Osteoblast (primary cell): ENCODE data around the gene S100A7. TPM values are rescaled to one million over a fixed set of nuclear protein-coding genes. Genes with fewer than 3 reads are reported as not detected.

ENCODE experiments used
- DNase-seq: peaks from one replicate; pipeline ENCODE4 v3.0.0; 2011; ENCODE audit warnings: low spot score, mixed read lengths; ENCODE audit not compliant: insufficient read length; ENCODE audit errors: missing footprints
- H2AFZ ChIP-seq: 2 replicates; pipeline ENCODE4 v1.6.0; 2011; ENCODE audit warnings: mild to moderate bottlenecking, low read length
- H3K27ac ChIP-seq: 2 replicates; pipeline ENCODE4 v1.5.1; 2011; ENCODE audit warnings: mild to moderate bottlenecking, low read depth, low read length, moderate library complexity
- H3K27me3 ChIP-seq: 2 replicates; pipeline ENCODE4 v1.6.0; 2012; ENCODE audit warnings: mild to moderate bottlenecking, control low read depth, inconsistent platforms, low read length, moderate library complexity; ENCODE audit not compliant: insufficient read depth
- H3K36me3 ChIP-seq: 2 replicates; pipeline ENCODE4 v1.5.1; 2011; ENCODE audit warnings: mild to moderate bottlenecking, low read length, control low read depth, moderate library complexity; ENCODE audit not compliant: insufficient read depth
- H3K4me1 ChIP-seq: 2 replicates; pipeline ENCODE4 v1.5.1; 2011; ENCODE audit warnings: mild to moderate bottlenecking, low read length, control low read depth, moderate library complexity; ENCODE audit not compliant: insufficient read depth
- H3K4me2 ChIP-seq: 2 replicates; pipeline ENCODE4 v1.6.0; 2011; ENCODE audit warnings: mild to moderate bottlenecking, low read length; ENCODE audit not compliant: insufficient read depth
- H3K4me3 ChIP-seq: fragments of 200-600 bp; sonication (generic); 3 replicates; pipeline ENCODE4 v1.5.1; 2012; ENCODE audit warnings: mild to moderate bottlenecking, low read length, inconsistent platforms; ENCODE audit not compliant: insufficient read depth
- H3K79me2 ChIP-seq: 2 replicates; pipeline ENCODE4 v1.6.0; 2012; ENCODE audit warnings: mild to moderate bottlenecking, low read length, control low read depth, inconsistent platforms; ENCODE audit not compliant: insufficient read depth
- H3K9me3 ChIP-seq: 2 replicates; pipeline ENCODE4 v1.5.1; 2011; ENCODE audit warnings: low read depth, low read length, control low read depth
- H4K20me1 ChIP-seq: 2 replicates; pipeline ENCODE4 v1.6.0; 2012; ENCODE audit warnings: mild to moderate bottlenecking, low read length, control low read depth; ENCODE audit not compliant: insufficient read depth
- CTCF ChIP-seq: IDR thresholded peaks from 2 replicates; pipeline ENCODE4 v1.5.1; 2011; ENCODE audit warnings: mild to moderate bottlenecking, low read depth, low read length, moderate library complexity; ENCODE audit errors: extremely low read depth
- total RNA-seq: library from RNA; depleted of rRNA; stranded (reverse); fragments of >200 nt; gene quantifications from 2 replicates; pipeline ENCODE4 v1.2.3, GENCODE V29; 2012

Gene S100A7
- total RNA-seq, 1 donor: not detected

GRCh38 chr1:153483776-153484175 is 23.3 kb upstream of the S100A7 start:
- peaks cover 46% of the 10 kb centered on the region for H3K27me3 ChIP-seq
- DNase-seq: no peak
- H2AFZ ChIP-seq: no peak overlapping the region
- no peaks in the 10 kb centered on the region for H3K79me2 ChIP-seq
- no peaks in the 10 kb centered on the region for H3K36me3 ChIP-seq
- H3K4me2 ChIP-seq: no peak overlapping the region
- no peaks in the 10 kb centered on the region for H4K20me1 ChIP-seq
- no peak overlapping the region for H3K4me3 ChIP-seq
- no peaks in the 10 kb centered on the region for H3K9me3 ChIP-seq
- TF ChIP-seq CTCF: no peak
- H3K4me1 ChIP-seq: peaks cover 4% of the 10 kb centered on the region
- H3K27ac ChIP-seq: no peak overlapping the region

GRCh38 chr1:153481124-153481523 is 20.7 kb upstream of the S100A7 start:
- peaks cover 48% of the 10 kb centered on the region for H3K27me3 ChIP-seq
- no peak for DNase-seq

GRCh38 chr1:153478692-153479618 is 18.5 kb upstream of the S100A7 start:
- TF ChIP-seq CTCF: no peak
- Histone ChIP-seq H4K20me1 (no peaks in the 10 kb centered on the region), H3K27me3 (peaks cover 36% of the 10 kb centered on the region), H3K79me2 (no peaks in the 10 kb centered on the region), H3K27ac (no peak overlapping the region), H3K4me3 (no peak overlapping the region), H2AFZ (no peak overlapping the region), H3K9me3 (no peaks in the 10 kb centered on the region), H3K36me3 (no peaks in the 10 kb centered on the region), H3K4me2 (no peak overlapping the region), H3K4me1 (no peaks in the 10 kb centered on the region)
- no peak for DNase-seq

More at GRCh38 chr1:153481124-153481523, 20.7 kb upstream of the S100A7 start:
- Histone ChIP-seq H3K9me3 (no peaks in the 10 kb centered on the region), H3K4me2 (no peak overlapping the region), H3K4me3 (no peak overlapping the region), H3K27ac (no peak overlapping the region), H2AFZ (no peak overlapping the region), H3K4me1 (no peaks in the 10 kb centered on the region), H3K79me2 (no peaks in the 10 kb centered on the region), H4K20me1 (no peaks in the 10 kb centered on the region), H3K36me3 (no peaks in the 10 kb centered on the region)
- no peak for TF ChIP-seq CTCF

- H3K4me1 ChIP-seq: no peaks in the 10 kb centered on the region
- no peak for TF ChIP-seq CTCF
These were observed 17.7 kb upstream of the S100A7 start for GRCh38 chr1:153478047-153478691.

More at GRCh38 chr1:153478047-153478691, 17.7 kb upstream of the S100A7 start:
- DNase-seq: no peak
- Histone ChIP-seq H2AFZ (no peak overlapping the region), H3K79me2 (no peaks in the 10 kb centered on the region), H3K27ac (no peak overlapping the region), H3K4me2 (no peak overlapping the region), H4K20me1 (no peaks in the 10 kb centered on the region), H3K9me3 (no peaks in the 10 kb centered on the region), H3K36me3 (no peaks in the 10 kb centered on the region), H3K4me3 (no peak overlapping the region), H3K27me3 (peaks cover 31% of the 10 kb centered on the region)
